K562 (cell line): Measurements from ENCODE around the gene DAZAP1. TPM values are rescaled to one million over a fixed set of nuclear protein-coding genes. Genes with fewer than 3 reads are reported as not detected.

Experiments used
- ATAC-seq: fragments of 200-7000 bp; cut with Tn5 transposase; 3 replicates; pipeline ENCODE4 v1.9.1; 2020; ENCODE audit warnings: moderate library complexity
- BruUV-seq: library from RNA; stranded (reverse); fragments of 400-500 nt; replicated peaks from 2 replicates; lab custom pipeline; 2021; lab: Mats Ljungman, UMichigan
- CTCF ChIA-PET: fragments of 300-600 bp; formaldehyde crosslinking; extraction: SDS; loops from one replicate; lab custom pipeline; 2021; ENCODE audit warnings: low intra/inter-chr PET ratio; lab: Yijun Ruan, JAX
- POLR2A ChIA-PET: fragments of 300-600, 350-650 bp; sonication (Branson Sonifier 250); formaldehyde crosslinking; extraction: SDS; loops from one replicate; lab custom pipeline; 2021; ENCODE audit warnings: antibody characterized with exemption, inconsistent platforms; lab: Yijun Ruan, JAX
- DNase-seq, 4 experiments: peaks; one replicate each; pipeline versions ENCODE4 v3.0.0 to v3.0.0-alpha.2; 2011 to 2018; ENCODE audit warnings: low spot score in 3 of 4, mixed read lengths in 3 of 4; ENCODE audit errors: extremely low read depth in 1 of 4
- FAIRE-seq: peaks from 2 replicates; lab custom pipeline; 2011; peaks lifted over from hg19 to GRCh38; lab: Jason Lieb, UNC
- H2AFZ ChIP-seq: 2 replicates; pipeline ENCODE4 v1.6.0; 2011; ENCODE audit warnings: low read depth, low read length, control low read depth, inconsistent platforms
- H3K27ac ChIP-seq: fragments of 200-600 bp; 3 replicates; pipeline ENCODE4 v1.8.0; 2011; ENCODE audit warnings: low read depth, mild to moderate bottlenecking, control low read depth, inconsistent platforms, low read length, moderate library complexity, mixed read lengths; ENCODE audit errors: extremely low read depth
- H3K27me3 ChIP-seq, 2 experiments: fragments of 300-600 bp in 1 of 2; 2 replicates in 1 of 2; 3 replicates in 1 of 2; pipeline versions ENCODE4 v1.6.0 to v1.8.0; 2011; ENCODE audit warnings: inconsistent platforms in 2 of 2, low read length in 2 of 2, mild to moderate bottlenecking in 1 of 2, mixed read lengths in 1 of 2, moderate library complexity in 1 of 2; ENCODE audit not compliant: control insufficient read depth in 2 of 2, insufficient read depth in 2 of 2
- H3K36me3 ChIP-seq: fragments of 300-600 bp; 3 replicates; pipeline ENCODE4 v1.8.0; 2011; ENCODE audit warnings: mild to moderate bottlenecking, low read length, inconsistent platforms; ENCODE audit not compliant: control insufficient read depth, insufficient read depth
- H3K4me1 ChIP-seq, 2 experiments: fragments of 200-600 bp in 1 of 2; replicated peaks in 1 of 2; 2 replicates in 1 of 2; 3 replicates in 1 of 2; pipeline versions ENCODE4 v1.5.1 to v1.8.0; 2011; ENCODE audit warnings: inconsistent platforms in 2 of 2, low read length in 2 of 2, mild to moderate bottlenecking in 1 of 2, mixed read lengths in 1 of 2, moderate library complexity in 1 of 2; ENCODE audit not compliant: control insufficient read depth in 2 of 2, insufficient read depth in 2 of 2
- H3K4me2 ChIP-seq: 2 replicates; pipeline ENCODE4 v1.6.1; 2011; ENCODE audit warnings: low read length, control low read depth, inconsistent platforms, mixed read lengths; ENCODE audit not compliant: insufficient read depth
- H3K4me3 ChIP-seq: fragments of 200-600 bp; sonication (generic), shearing (Covaris generic); 2 replicates; pipeline ENCODE4 v1.5.1; 2016; ENCODE audit warnings: control low read depth, inconsistent platforms
- H3K79me2 ChIP-seq: fragments of 200-600 bp; 3 replicates; pipeline ENCODE4 v1.8.0; 2011; ENCODE audit warnings: low read length, inconsistent platforms; ENCODE audit not compliant: control insufficient read depth, insufficient read depth
- H3K9ac ChIP-seq, 2 experiments: 2 replicates each; pipeline versions ENCODE4 v1.6.0 to v1.6.1; 2011; ENCODE audit warnings: low read depth in 2 of 2, low read length in 2 of 2, control low read depth in 1 of 2, inconsistent platforms in 1 of 2, mild to moderate bottlenecking in 1 of 2, mixed read lengths in 1 of 2; ENCODE audit not compliant: insufficient read depth in 1 of 2
- H3K9me1 ChIP-seq: one replicate; pipeline ENCODE4 v1.6.0; 2011; ENCODE audit warnings: inconsistent platforms, mild to moderate bottlenecking, low read length, moderate library complexity; ENCODE audit not compliant: control insufficient read depth, insufficient read depth
- H3K9me3 ChIP-seq: replicated peaks from 2 replicates; pipeline ENCODE4 v1.5.1; 2011; ENCODE audit warnings: low read depth, low read length, inconsistent platforms; ENCODE audit not compliant: control insufficient read depth, insufficient read depth
- H4K20me1 ChIP-seq: replicated peaks from 2 replicates; pipeline ENCODE4 v1.6.1; 2011; ENCODE audit warnings: low read length, inconsistent platforms, mixed read lengths; ENCODE audit not compliant: control insufficient read depth, insufficient read depth
- ARID1B ChIP-seq: fragments of 450-650 bp; IDR thresholded peaks from 2 replicates; pipeline ENCODE4 v1.6.1; 2016; ENCODE audit warnings: antibody characterized with exemption, mild to moderate bottlenecking, inconsistent platforms
- CEBPG ChIP-seq, 3 experiments: fragments of 200-800 bp in 1 of 3; sonication (Bioruptor generic) in 1 of 3; sonication (generic) in 1 of 3; formaldehyde crosslinking in 1 of 3; IDR thresholded peaks in 2 of 3; conservative IDR thresholded peaks in 1 of 3; 2 replicates each; pipeline versions ENCODE4 v1.6.1 to v1.8.0; 2016 to 2022; ENCODE audit warnings: missing compliant biosample characterization in 2 of 3, missing genetic modification characterization in 2 of 3, mild to moderate bottlenecking in 1 of 3, missing genetic modification reagents in 1 of 3
- CREB3L1 ChIP-seq: fragments of 450-650 bp; IDR thresholded peaks from 2 replicates; pipeline ENCODE4 v1.6.1; 2014; ENCODE audit warnings: low read depth, mild to moderate bottlenecking, moderate library complexity, borderline replicate concordance
- FOXO4 ChIP-seq: fragments of 450-650 bp; formaldehyde crosslinking; IDR thresholded peaks from 2 replicates; pipeline ENCODE4 v1.4.0; 2020; ENCODE audit warnings: mild to moderate bottlenecking, moderate library complexity
- HBP1 ChIP-seq: fragments of 450-650 bp; formaldehyde crosslinking; IDR thresholded peaks from 2 replicates; pipeline ENCODE4 v1.4.0; 2022; ENCODE audit warnings: missing genetic modification characterization
- HIVEP1 ChIP-seq: fragments of 250-450 bp; sonication (Bioruptor Pico); IDR thresholded peaks from 2 replicates; pipeline ENCODE4 v1.4.0; 2020; ENCODE audit warnings: mild to moderate bottlenecking
- MEF2D ChIP-seq: conservative IDR thresholded peaks from 2 replicates; pipeline ENCODE4 v1.6.1; 2016; ENCODE audit warnings: low read depth, missing genetic modification characterization, missing compliant biosample characterization
- NCOR1 ChIP-seq: fragments of 450-650 bp; IDR thresholded peaks from 2 replicates; pipeline ENCODE4 v1.6.1; 2016; ENCODE audit warnings: mild to moderate bottlenecking, moderate library complexity
- NR2F6 ChIP-seq: fragments of 450-650 bp; formaldehyde crosslinking; IDR thresholded peaks from 2 replicates; pipeline ENCODE4 v1.4.0; 2020; ENCODE audit warnings: mild to moderate bottlenecking
- PCBP2 ChIP-seq: fragments of 200-400 bp; formaldehyde crosslinking; IDR thresholded peaks from 2 replicates; pipeline ENCODE4 v1.6.1; 2018; ENCODE audit warnings: low read length, low read depth, mild to moderate bottlenecking, moderate library complexity; ENCODE audit not compliant: poor library complexity, severe bottlenecking
- RBM25 ChIP-seq: fragments of 200-400 bp; formaldehyde crosslinking; IDR thresholded peaks from 2 replicates; pipeline ENCODE4 v1.6.1; 2018; ENCODE audit warnings: low read length, low read depth, moderate library complexity; ENCODE audit not compliant: severe bottlenecking
- SRSF1 ChIP-seq: fragments of 200-400 bp; formaldehyde crosslinking; IDR thresholded peaks from 2 replicates; pipeline ENCODE4 v1.6.1; 2017; ENCODE audit warnings: mild to moderate bottlenecking, low read depth, low read length, moderate library complexity
- TEAD1 ChIP-seq, 2 experiments: fragments of 450-650 bp in 1 of 2; sonication (generic) in 1 of 2; formaldehyde crosslinking; IDR thresholded peaks; 2 replicates each; pipeline versions ENCODE4 v1.4.0 to v1.8.0; 2020 to 2022; ENCODE audit warnings: mild to moderate bottlenecking in 2 of 2, missing genetic modification reagents in 1 of 2
- ZNF785 ChIP-seq: fragments of 250-450 bp; sonication (Bioruptor Pico); IDR thresholded peaks from 2 replicates; pipeline ENCODE4 v1.4.0; 2020; ENCODE audit warnings: mild to moderate bottlenecking
- WGBS: fragments of 100-300 bp; shearing (Covaris generic); methylation state at CpG from one replicate; pipeline ENCODE4 v1.1.6; 2016; ENCODE audit warnings: low coverage, mixed read lengths; ENCODE audit not compliant: insufficient coverage; ENCODE audit errors: missing lambda C conversion rate; 5-methylcytosine and 5-hydroxymethylcytosine counted together
- in situ Hi-C: fragments of 300-500 bp; cut with MboI; formaldehyde crosslinking; loops from 4 replicates; pipeline ENCODE4 v1.15.0; 2018; ENCODE audit warnings: inconsistent platforms, mixed read lengths
- intact Hi-C: fragments of 100-400 bp; cut with micrococcal nuclease; formaldehyde crosslinking; loops from 2 replicates; pipeline ENCODE4 v1.14.2; 2022
- polyA plus RNA-seq, 8 experiments: library from polyadenylated mRNA; depleted of rRNA in 4 of 8; stranded (reverse) in 5 of 8; unstranded in 3 of 8; fragments of >200 nt; fragmentation: Nextera tagmentation in 2 of 8; fragmentation: Illumina TruSeq in 1 of 8; extraction: Ambion mirVana in 2 of 8; extraction: Trizol in 1 of 8; gene quantifications; 2 replicates each; pipeline versions ENCODE4 v1.2.1 to v1.2.3, GENCODE V29; 2011 to 2014; ENCODE audit warnings: inconsistent platforms in 1 of 8, missing spikeins in 1 of 8
- total RNA-seq, 7 experiments: library from RNA; depleted of rRNA in 6 of 7; stranded (reverse); fragments of >200 nt in 6 of 7; fragmentation: Illumina TruSeq in 2 of 7; extraction: Trizol in 2 of 7; gene quantifications; 2 replicates each; pipeline versions ENCODE4 v1.2.1 to v1.2.3, GENCODE V29; 2011 to 2021; ENCODE audit warnings: low replicate concordance in 1 of 7
- TF ChIP-seq, protein P1 (sequence below): IDR thresholded peaks from 3 replicates; pipeline ENCODE4 v1.6.1; 2011; ENCODE audit warnings: borderline replicate concordance, mild to moderate bottlenecking; ENCODE audit not compliant: insufficient read length, insufficient read depth

DAZAP1 gene
- total and polyA plus RNA-seq, 9 of the 15 experiments (the other 6 are each of a cell fraction or from before 2014, with no cell fraction given): 10.8 to 289 (median 142) TPM

DNA sequence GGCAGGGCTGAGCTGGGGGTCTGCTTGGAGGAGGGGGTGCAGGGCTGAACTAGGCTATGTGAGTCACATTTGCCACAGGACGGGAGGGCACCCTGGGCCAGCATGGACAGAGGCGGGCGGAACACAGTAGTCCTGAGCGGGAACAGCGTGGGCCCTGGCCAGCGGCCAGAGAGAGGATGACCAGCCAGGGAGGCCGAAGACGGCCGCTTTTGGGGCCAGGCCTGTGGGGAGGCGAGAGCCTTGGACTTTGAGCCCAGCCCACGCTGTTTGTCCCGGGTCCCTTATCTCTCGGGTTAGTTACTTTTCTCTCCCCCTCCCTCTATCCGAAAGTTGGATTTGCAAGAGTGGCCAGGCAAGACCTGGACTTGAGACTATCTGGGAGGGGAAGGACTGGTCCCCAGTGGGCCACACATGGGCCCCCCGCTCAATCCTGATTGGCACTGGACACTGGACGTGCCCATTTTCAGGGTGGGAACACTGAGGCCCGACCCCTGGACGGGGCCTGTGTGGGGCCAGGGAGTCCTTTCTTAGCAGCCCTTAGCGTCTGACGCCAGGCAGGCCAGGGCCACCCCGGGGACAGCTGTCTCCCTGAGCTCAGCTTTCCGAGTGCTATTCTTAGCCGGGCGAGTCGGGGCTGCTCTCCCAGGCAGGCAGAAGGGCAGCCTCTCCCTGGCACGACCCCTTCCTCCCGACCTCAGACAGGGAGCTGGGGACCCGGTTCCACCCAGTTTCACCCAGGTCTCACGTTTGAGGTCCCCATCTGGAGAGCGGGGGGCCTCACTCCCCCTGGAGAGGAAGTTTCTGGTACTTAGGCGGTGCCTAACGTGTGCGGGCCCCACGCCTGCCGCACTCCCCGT lies 6.9 kb upstream of the DAZAP1 start:
- Histone ChIP-seq H3K9me1 (no peaks in the 10 kb centered on the region), H2AFZ (peak overlapping the region; percentile 93), H3K9ac (peak overlapping the region; percentile 58 to 89), H4K20me1 (no peaks in the 10 kb centered on the region), H3K27me3 (no peaks in the 10 kb centered on the region), H3K9me3 (no peaks in the 10 kb centered on the region), H3K4me2 (peak overlapping the region; percentile 74), H3K36me3 (peaks cover 19% of the 10 kb centered on the region; the same call in 1 of the 3 replicates), H3K79me2 (peaks cover 12% of the 10 kb centered on the region), H3K27ac (peak overlapping the region; percentile 37), H3K4me1 (peaks cover 5 to 71% of the 10 kb centered on the region in 2 experiments; a peak in 3 of 5 replicates), H3K4me3 (peak overlapping the region; percentile 57)
- ATAC-seq: peak; percentile 52
- intact Hi-C loops: no loop called here
- ChIA-PET CTCF (no interaction called here), POLR2A (no interaction called here)
- FAIRE-seq: peak; percentile 71
- in situ Hi-C loops: no loop called here
- 13% methylated on average over 27 of the region's 36 CpGs for WGBS
- BruUV-seq: TSS peak; percentile 48
- peak; percentile 46 to 77 (median 58) for DNase-seq
- TF ChIP-seq SRSF1 (no peak), HIVEP1 (CRISPR knock-in tag) (no peak), CREB3L1 (no peak), HBP1 (CRISPR knock-in tag) (no peak), TEAD1 (CRISPR knock-in tag; IDR thresholded peaks at IDR 0.05) (no peak), RBM25 (peak; percentile 94), FOXO4 (CRISPR knock-in tag) (no peak), ZNF785 (no peak), ARID1B (no peak; the same call in 1 of the 2 replicates), MEF2D (tag) (0 out of 2 replicates have a peak, but pooled peaks have one; percentile 38), NR2F6 (no peak), NCOR1 (no peak), CEBPG (CRISPR knock-in tag; IDR thresholded peaks at IDR 0.05) (no peak), CEBPG (tag; conservative IDR thresholded peaks at IDR 0.05 in 1 of 2, IDR thresholded peaks at IDR 0.05 in 1 of 2) (no peak), PCBP2 (no peak)
- TF ChIP-seq, protein P1, sequence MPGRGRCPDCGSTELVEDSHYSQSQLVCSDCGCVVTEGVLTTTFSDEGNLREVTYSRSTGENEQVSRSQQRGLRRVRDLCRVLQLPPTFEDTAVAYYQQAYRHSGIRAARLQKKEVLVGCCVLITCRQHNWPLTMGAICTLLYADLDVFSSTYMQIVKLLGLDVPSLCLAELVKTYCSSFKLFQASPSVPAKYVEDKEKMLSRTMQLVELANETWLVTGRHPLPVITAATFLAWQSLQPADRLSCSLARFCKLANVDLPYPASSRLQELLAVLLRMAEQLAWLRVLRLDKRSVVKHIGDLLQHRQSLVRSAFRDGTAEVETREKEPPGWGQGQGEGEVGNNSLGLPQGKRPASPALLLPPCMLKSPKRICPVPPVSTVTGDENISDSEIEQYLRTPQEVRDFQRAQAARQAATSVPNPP: no peak
